GM03348 (cell line): ENCODE measurements around the gene PHRF1.
"Not testable (repeated sequence)": the region's sequence is repeated elsewhere in the genome, so short reads cannot be mapped to it uniquely, and the experiment has no call there.

Source experiments
- DNase-seq: peaks from one replicate; pipeline ENCODE4 v3.0.0; 2012; ENCODE audit warnings: low spot score

Gene PHRF1

GRCh38 chr11:635945-636510 lies 59.8 kb downstream of the PHRF1 start:
- no peak for DNase-seq

- peak; percentile 86 for DNase-seq
Measured at GRCh38 chr11:636511-637332, 60.5 kb downstream of the PHRF1 start, which contains the start of gene DRD4. Gene DRD4, plus strand, starts transcription at chr11:637269. Its CDS starts 36 bp downstream, at chr11:637305.

GRCh38 chr11:637333-637592 lies 61.0 kb downstream of the PHRF1 start:
- DNase-seq = no peak

- DNase-seq = no peak
Measured at GRCh38 chr11:637593-638521, 61.6 kb downstream of the PHRF1 start.

GRCh38 chr11:638631-639331 lies 62.5 kb downstream of the PHRF1 start:
- DNase-seq = no peak

- DNase-seq = no peak
Measured at GRCh38 chr11:639332-639955, 63.2 kb downstream of the PHRF1 start.

GRCh38 chr11:640021-640706 lies 63.9 kb downstream of the PHRF1 start:
- DNase-seq = no peak

- DNase-seq = no peak
Measured at GRCh38 chr11:641806-642370, 65.6 kb downstream of the PHRF1 start.

- DNase-seq = no peak
Measured at GRCh38 chr11:643366-643765, 67.1 kb downstream of the PHRF1 start.

- no peak for DNase-seq
Measured at GRCh38 chr11:643849-644738, 67.8 kb downstream of the PHRF1 start.

- no peak for DNase-seq
Measured at GRCh38 chr11:645536-645935, 69.3 kb downstream of the PHRF1 start.

- DNase-seq = no peak
Measured at GRCh38 chr11:646214-646613, 69.9 kb downstream of the PHRF1 start.

- not testable (repeated sequence) for DNase-seq
Measured at GRCh38 chr11:647672-648158, 71.4 kb downstream of the PHRF1 start.

- no peak for DNase-seq
Measured at GRCh38 chr11:650482-650881, 74.2 kb downstream of the PHRF1 start.

GRCh38 chr11:653136-653535 lies 76.9 kb downstream of the PHRF1 start:
- DNase-seq = not testable (repeated sequence)

- DNase-seq = no peak
Measured at GRCh38 chr11:653837-654236, 77.6 kb downstream of the PHRF1 start.

- DNase-seq = not testable (repeated sequence)
Measured at GRCh38 chr11:654444-654843, 78.2 kb downstream of the PHRF1 start.

GRCh38 chr11:655036-655726 lies 78.9 kb downstream of the PHRF1 start:
- DNase-seq = no peak

GRCh38 chr11:656426-656825 lies 80.2 kb downstream of the PHRF1 start:
- DNase-seq = no peak
